K562 (cell line): ENCODE measurements around the gene CBFA2T3. TPM values are rescaled to one million over a fixed set of nuclear protein-coding genes. Genes with fewer than 3 reads are reported as not detected.

Experiments
- BRF2 ChIP-seq: IDR thresholded peaks from 3 replicates; pipeline ENCODE4 v1.6.1; 2011; ENCODE audit warnings: borderline replicate concordance, mild to moderate bottlenecking; ENCODE audit not compliant: insufficient read length, insufficient read depth
- CBX1 ChIP-seq: sonication (generic); IDR thresholded peaks from 2 replicates; pipeline ENCODE4 v1.6.1; 2016; ENCODE audit warnings: antibody characterized with exemption, low read depth, mild to moderate bottlenecking
- CLOCK ChIP-seq: fragments of 250-450 bp; sonication (Bioruptor Pico); IDR thresholded peaks from 2 replicates; pipeline ENCODE4 v1.4.0; 2020; ENCODE audit warnings: mild to moderate bottlenecking, moderate library complexity, borderline replicate concordance
- CREB3 ChIP-seq: fragments of 450-650 bp; conservative IDR thresholded peaks from 2 replicates; pipeline ENCODE4 v1.6.1; 2016; ENCODE audit warnings: missing genetic modification characterization, low read depth, mild to moderate bottlenecking, missing compliant biosample characterization, moderate library complexity
- DEAF1 ChIP-seq: fragments of 450-650 bp; formaldehyde crosslinking; IDR thresholded peaks from 2 replicates; pipeline ENCODE4 v1.4.0; 2020; ENCODE audit warnings: mild to moderate bottlenecking, moderate library complexity
- DIDO1 ChIP-seq: fragments of 450-650 bp; IDR thresholded peaks from 2 replicates; pipeline ENCODE4 v1.6.1; 2016; ENCODE audit warnings: low read depth, missing biosample characterization, missing genetic modification characterization
- FOS ChIP-seq: IDR thresholded peaks from 3 replicates; pipeline ENCODE4 v1.6.1; 2011; ENCODE audit not compliant: insufficient read length; ENCODE audit errors: extremely low read depth
- HES1 ChIP-seq: fragments of 450-650 bp; IDR thresholded peaks from 2 replicates; pipeline ENCODE4 v1.6.1; 2016; ENCODE audit warnings: low read depth, mild to moderate bottlenecking, moderate library complexity
- IRF9 ChIP-seq: fragments of 450-650 bp; IDR thresholded peaks from 2 replicates; pipeline ENCODE4 v1.6.1; 2016; ENCODE audit warnings: missing biosample characterization, missing genetic modification characterization
- MAX ChIP-seq: sonication (generic); formaldehyde crosslinking; IDR thresholded peaks from 2 replicates; pipeline ENCODE4 v1.9.0; 2022; ENCODE audit warnings: mild to moderate bottlenecking, missing genetic modification reagents
- MTF1 ChIP-seq: fragments of 250-450 bp; sonication (Bioruptor Pico); IDR thresholded peaks from 2 replicates; pipeline ENCODE4 v1.9.0; 2021; ENCODE audit warnings: moderate library complexity, mild to moderate bottlenecking, inconsistent platforms, borderline replicate concordance
- NR2C2 ChIP-seq, 2 experiments: fragments of 200-800 bp in 1 of 2; sonication (Bioruptor generic) in 1 of 2; sonication (generic) in 1 of 2; formaldehyde crosslinking in 1 of 2; IDR thresholded peaks; 2 replicates each; pipeline versions ENCODE4 v1.6.1 to v1.8.0; 2016 to 2022; ENCODE audit warnings: mild to moderate bottlenecking in 1 of 2, missing compliant biosample characterization in 1 of 2, missing genetic modification characterization in 1 of 2, missing genetic modification reagents in 1 of 2
- NRF1 ChIP-seq, 2 experiments: fragments of 450-650 bp; IDR thresholded peaks in 1 of 2; conservative IDR thresholded peaks in 1 of 2; 2 replicates each; pipeline ENCODE4 v1.6.1; 2014; ENCODE audit warnings: mild to moderate bottlenecking in 2 of 2
- ZFP36 ChIP-seq: fragments of 150-350 bp; IDR thresholded peaks from 2 replicates; pipeline ENCODE4 v1.6.1; 2018; ENCODE audit warnings: low read length, low read depth; ENCODE audit not compliant: partially characterized antibody
- ZNF12 ChIP-seq: sonication (generic); formaldehyde crosslinking; IDR thresholded peaks from 2 replicates; pipeline ENCODE4 v1.4.0; 2020; ENCODE audit warnings: mild to moderate bottlenecking, missing genetic modification reagents
- ZNF639 ChIP-seq, 2 experiments: fragments of 200-800 bp in 1 of 2; sonication (Bioruptor generic) in 1 of 2; sonication (generic) in 1 of 2; formaldehyde crosslinking in 1 of 2; IDR thresholded peaks in 1 of 2; conservative IDR thresholded peaks in 1 of 2; 2 replicates each; pipeline versions ENCODE4 v1.5.0 to v1.6.1; 2016 to 2020; ENCODE audit warnings: missing compliant biosample characterization in 1 of 2, missing genetic modification characterization in 1 of 2, missing genetic modification reagents in 1 of 2
- polyA plus RNA-seq, 8 experiments: library from polyadenylated mRNA; depleted of rRNA in 4 of 8; stranded (reverse) in 5 of 8; unstranded in 3 of 8; fragments of >200 nt; fragmentation: Nextera tagmentation in 2 of 8; fragmentation: Illumina TruSeq in 1 of 8; extraction: Ambion mirVana in 2 of 8; extraction: Trizol in 1 of 8; gene quantifications; 2 replicates each; pipeline versions ENCODE4 v1.2.1 to v1.2.3, GENCODE V29; 2011 to 2014; ENCODE audit warnings: inconsistent platforms in 1 of 8, missing spikeins in 1 of 8
- total RNA-seq, 7 experiments: library from RNA; depleted of rRNA in 6 of 7; stranded (reverse); fragments of >200 nt in 6 of 7; fragmentation: Illumina TruSeq in 2 of 7; extraction: Trizol in 2 of 7; gene quantifications; 2 replicates each; pipeline versions ENCODE4 v1.2.1 to v1.2.3, GENCODE V29; 2011 to 2021; ENCODE audit warnings: low replicate concordance in 1 of 7

Gene CBFA2T3
- total and polyA plus RNA-seq, 9 of the 15 experiments (the other 6 are each of a cell fraction or from before 2014, with no cell fraction given), result 2.3 to 145 (median 6.7) TPM

GRCh38 chr16:88994695-88995094 lies 17.7 kb upstream of the CBFA2T3 start (continued):
- no peak for TF ChIP-seq BRF2
- no peak for TF ChIP-seq FOS
- no peak for TF ChIP-seq CBX1
- TF ChIP-seq MAX (CRISPR knock-in tag), result peak; percentile 65
- no peak for TF ChIP-seq CREB3
- no peak for TF ChIP-seq CLOCK (CRISPR knock-in tag)
- TF ChIP-seq NR2C2 (CRISPR knock-in tag; IDR thresholded peaks at IDR 0.05), result no peak
- TF ChIP-seq NR2C2 (tag; IDR thresholded peaks at IDR 0.05), result no peak
- TF ChIP-seq ZNF12 (CRISPR knock-in tag), result no peak
- 0 out of 4 replicates have a peak, but pooled peaks of 1 of the 2 experiments have one; percentile 19 for TF ChIP-seq NRF1 (conservative IDR thresholded peaks at IDR 0.05 in 1 of 2, IDR thresholded peaks at IDR 0.05 in 1 of 2)
- no peak for TF ChIP-seq DEAF1 (CRISPR knock-in tag)
- TF ChIP-seq MTF1 (CRISPR knock-in tag), result no peak
- TF ChIP-seq ZFP36, result no peak
- TF ChIP-seq IRF9, result no peak
- no peak for TF ChIP-seq ZNF639 (CRISPR knock-in tag; conservative IDR thresholded peaks at IDR 0.05 in 1 of 2, IDR thresholded peaks at IDR 0.05 in 1 of 2)
- no peak for TF ChIP-seq DIDO1
- TF ChIP-seq HES1, result no peak
